Mononuclear cell (primary cell): ENCODE measurements around the gene KLRC1. TPM values are rescaled to one million over a fixed set of nuclear protein-coding genes. Genes with fewer than 3 reads are reported as not detected.
A peak's percentile ranks its signal among the peaks of the same experiment; 100 is the strongest.
"Not testable (repeated sequence)": the region's sequence is repeated elsewhere in the genome, so short reads cannot be mapped to it uniquely, and the experiment has no call there.

Source experiments
- H3K27me3 ChIP-seq: 2 replicates; pipeline ENCODE4 v1.6.0; 2011; ENCODE audit warnings: low read length, control low read depth; ENCODE audit not compliant: insufficient read depth
- H3K4me1 ChIP-seq: 2 replicates; pipeline ENCODE4 v1.5.1; 2011; ENCODE audit warnings: mild to moderate bottlenecking, low read length, control low read depth; ENCODE audit not compliant: insufficient read depth
- H3K4me3 ChIP-seq: 2 replicates; pipeline ENCODE4 v1.5.1; 2011; ENCODE audit warnings: mild to moderate bottlenecking, low read length, moderate library complexity
- H3K9me3 ChIP-seq: 2 replicates; pipeline ENCODE4 v1.5.1; 2011; ENCODE audit warnings: low read depth, mild to moderate bottlenecking, control low read depth, low read length
- total RNA-seq: library from RNA; depleted of rRNA; stranded (reverse); fragments of >200 nt; gene quantifications from one replicate; pipeline ENCODE4 v1.2.3, GENCODE V29; 2012

KLRC1 gene
- total RNA-seq, 1 donor = 6.4 TPM

DNA sequence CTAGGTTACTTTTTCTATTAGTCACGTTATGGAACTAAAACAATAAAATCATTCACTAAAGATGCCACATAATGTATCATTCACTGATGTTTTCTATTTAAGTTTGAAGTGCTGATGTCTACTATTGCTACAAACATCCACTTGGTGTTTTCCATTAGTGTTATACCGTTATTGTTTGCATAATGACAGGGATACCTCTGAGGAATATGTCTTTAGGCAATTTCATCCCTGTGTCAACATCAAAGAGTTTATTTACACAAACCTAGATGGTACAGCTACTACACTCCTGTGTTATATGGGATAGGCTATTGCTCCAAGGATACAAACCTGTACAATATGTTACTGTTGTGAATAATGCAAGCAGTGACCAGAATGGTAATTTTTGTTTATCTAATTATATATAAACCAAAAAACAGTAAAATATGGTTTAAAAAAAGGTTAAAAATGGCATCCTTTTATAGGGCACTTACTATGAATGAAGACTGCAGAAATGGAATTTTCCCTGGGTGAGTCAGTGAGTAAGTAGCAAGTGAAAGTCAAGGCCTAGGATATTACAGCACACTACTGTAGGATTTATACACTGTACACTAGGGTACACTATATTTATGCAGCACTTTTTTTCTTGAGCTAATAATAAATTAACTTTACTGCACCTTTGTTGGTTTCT, 13.4 kb downstream of the KLRC1 start:
- H3K9me3 ChIP-seq, H3K27me3 ChIP-seq, H3K4me1 ChIP-seq, H3K4me3 ChIP-seq: not testable (repeated sequence)

GRCh38 chr12:10437601-10438000, 15.6 kb downstream of the KLRC1 start:
- not testable (repeated sequence) for H3K9me3 ChIP-seq, H3K4me3 ChIP-seq, H3K27me3 ChIP-seq, H3K4me1 ChIP-seq

- H3K27me3 ChIP-seq, H3K4me1 ChIP-seq, H3K9me3 ChIP-seq, H3K4me3 ChIP-seq: not testable (repeated sequence)
Measured at GRCh38 chr12:10435816-10436215, 17.4 kb downstream of the KLRC1 start, which contains the start of gene KLRC2. Gene KLRC2 (minus strand): TSS chr12:10436010. CDS start chr12:10435986, 24 bp downstream.

- H3K27me3 ChIP-seq, H3K4me1 ChIP-seq, H3K4me3 ChIP-seq, H3K9me3 ChIP-seq: not testable (repeated sequence)
Measured at GRCh38 chr12:10430623-10431022, 22.6 kb downstream of the KLRC1 start.

DNA sequence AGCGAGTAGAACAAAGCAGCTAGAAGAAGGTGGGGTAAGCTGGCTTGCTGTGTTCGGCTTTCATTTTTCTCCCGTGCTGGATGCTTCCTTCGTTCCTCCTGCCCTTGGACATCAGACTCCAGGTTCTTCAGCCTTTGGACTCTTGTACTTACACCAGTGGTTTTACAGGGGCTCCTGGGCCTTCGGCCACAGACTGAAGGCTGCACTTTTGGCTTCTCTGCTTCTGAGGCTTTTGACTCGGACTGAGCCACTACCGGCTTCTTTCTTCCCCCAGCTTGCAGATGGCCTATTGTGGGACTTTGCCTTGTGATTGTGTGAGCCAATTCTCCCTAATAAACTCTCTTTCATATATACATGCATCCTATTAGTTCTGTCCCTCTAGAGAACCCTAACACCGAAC, 27.2 kb downstream of the KLRC1 start:
- H3K4me1 ChIP-seq, H3K4me3 ChIP-seq, H3K9me3 ChIP-seq, H3K27me3 ChIP-seq: not testable (repeated sequence)

DNA sequence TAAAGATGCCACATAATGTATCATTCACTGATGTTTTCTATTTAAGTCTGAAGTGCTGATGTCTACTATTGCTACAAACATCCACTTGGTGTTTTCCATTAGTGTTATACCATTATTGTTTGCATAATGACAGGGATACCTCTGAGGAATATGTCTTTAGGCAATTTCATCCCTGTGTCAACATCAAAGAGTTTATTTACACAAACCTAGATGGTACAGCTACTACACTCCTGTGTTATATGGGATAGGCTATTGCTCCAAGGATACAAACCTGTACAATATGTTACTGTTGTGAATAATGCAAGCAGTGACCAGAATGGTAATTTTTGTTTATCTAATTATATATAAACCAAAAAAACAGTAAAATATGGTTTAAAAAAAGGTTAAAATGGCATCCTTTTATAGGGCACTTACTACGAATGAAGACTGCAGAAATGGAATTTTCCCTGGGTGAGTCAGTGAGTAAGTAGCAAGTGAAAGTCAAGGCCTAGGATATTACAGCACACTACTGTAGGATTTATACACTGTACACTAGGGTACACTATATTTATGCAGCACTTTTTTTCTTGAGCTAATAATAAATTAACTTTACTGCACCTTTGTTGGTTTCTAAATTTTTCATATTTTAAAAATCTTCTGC, 28.8 kb downstream of the KLRC1 start:
- not testable (repeated sequence) for H3K4me1 ChIP-seq, H3K27me3 ChIP-seq, H3K9me3 ChIP-seq, H3K4me3 ChIP-seq

- H3K4me1 ChIP-seq, H3K27me3 ChIP-seq, H3K4me3 ChIP-seq, H3K9me3 ChIP-seq: not testable (repeated sequence)
Measured at GRCh38 chr12:10422159-10422558, 31.0 kb downstream of the KLRC1 start.

DNA sequence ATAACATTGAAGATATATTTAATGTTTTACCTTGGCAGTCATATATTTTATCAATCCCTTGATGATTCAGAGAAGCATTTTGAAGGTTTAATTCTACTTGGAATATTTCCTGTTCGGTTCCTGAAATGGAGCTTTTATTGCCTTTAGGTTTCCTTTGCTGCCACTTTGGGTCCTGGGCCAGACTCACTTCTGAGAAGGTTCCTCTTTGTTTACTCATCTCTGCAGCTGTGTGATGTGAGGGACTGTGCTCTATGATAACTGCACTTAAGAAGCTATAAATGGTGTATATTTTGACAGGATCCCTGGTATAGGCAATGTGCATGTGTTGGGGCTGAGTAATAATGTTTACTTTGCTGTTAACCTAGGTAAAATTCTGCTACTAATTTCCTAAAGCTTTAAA, 32.8 kb downstream of the KLRC1 start, which contains the start of gene KLRC3:
KLRC3 (minus strand) TSS at position 262 of the 400 bp plus-strand sequence; CDS start at position 217, 45 bp downstream.
- H3K27me3 ChIP-seq, H3K9me3 ChIP-seq, H3K4me3 ChIP-seq, H3K4me1 ChIP-seq: not testable (repeated sequence)

DNA sequence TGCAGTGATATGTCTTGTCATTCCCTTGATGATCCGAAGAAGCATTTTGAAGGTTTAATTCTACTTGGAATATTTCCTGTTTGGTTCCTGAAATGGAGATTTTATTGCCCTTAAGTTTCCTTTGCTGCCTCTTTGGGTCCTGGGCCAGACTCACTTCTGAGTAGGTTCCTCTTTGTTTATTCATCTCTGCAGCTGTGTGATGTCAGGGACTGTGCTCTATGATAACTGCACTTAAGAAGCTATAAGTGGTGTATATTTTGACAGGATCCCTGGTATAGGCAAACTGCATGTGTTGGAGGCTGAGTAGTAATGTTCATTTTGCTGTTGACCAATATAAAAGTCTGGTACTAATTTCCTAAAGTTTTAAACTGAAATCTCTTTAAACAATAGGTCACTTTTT, 43.8 kb downstream of the KLRC1 start, which contains the start of gene KLRC4:
KLRC4 (minus strand) TSS at position 366 of the 400 bp plus-strand sequence; CDS start at position 184, 182 bp downstream.
- Histone ChIP-seq H3K4me1 (peaks cover 10% of the 10 kb centered on the region), H3K4me3 (peak within 1 kb of the TSS; percentile 1), H3K9me3 (no peaks in the 10 kb centered on the region)

GRCh38 chr12:10408842-10409241, 44.3 kb downstream of the KLRC1 start:
- Histone ChIP-seq H3K4me1 (peaks cover 10% of the 10 kb centered on the region), H3K4me3 (peak overlapping the region; percentile 1), H3K27me3 (no peaks in the 10 kb centered on the region)

More for the DNA sequence above, 43.8 kb downstream of the KLRC1 start, which contains the start of gene KLRC4:
- H3K27me3 ChIP-seq = no peaks in the 10 kb centered on the region

GRCh38 chr12:10406725-10407124, 46.5 kb downstream of the KLRC1 start:
- peak overlapping the region; percentile 15 for H3K4me3 ChIP-seq
- no peaks in the 10 kb centered on the region for H3K27me3 ChIP-seq
- H3K9me3 ChIP-seq = no peaks in the 10 kb centered on the region
- peaks cover 10% of the 10 kb centered on the region for H3K4me1 ChIP-seq

More at GRCh38 chr12:10408842-10409241, 44.3 kb downstream of the KLRC1 start:
- H3K9me3 ChIP-seq = no peaks in the 10 kb centered on the region

GRCh38 chr12:10405294-10405693, 47.9 kb downstream of the KLRC1 start:
- Histone ChIP-seq H3K9me3 (no peaks in the 10 kb centered on the region), H3K4me1 (peaks cover 10% of the 10 kb centered on the region), H3K27me3 (no peaks in the 10 kb centered on the region), H3K4me3 (no peak overlapping the region)

DNA sequence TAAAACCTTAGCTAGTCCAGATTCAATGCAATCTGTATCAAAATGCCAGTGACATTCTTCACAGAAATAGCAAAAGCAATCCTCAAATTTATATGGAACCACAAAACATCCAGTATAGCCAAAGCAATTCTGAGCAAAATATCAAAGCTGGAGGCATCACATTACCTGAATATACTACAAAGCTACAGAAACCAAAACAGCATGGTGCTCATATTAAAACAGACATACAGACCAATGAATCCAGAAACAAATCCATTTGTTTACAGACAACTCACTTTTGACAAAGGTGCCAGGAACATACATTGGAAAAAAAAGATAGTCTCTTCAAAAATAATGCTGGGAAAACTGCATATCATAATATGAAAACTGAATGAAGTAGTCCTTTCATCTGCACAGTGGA, 48.4 kb downstream of the KLRC1 start:
- H3K9me3 ChIP-seq = no peaks in the 10 kb centered on the region
- H3K4me1 ChIP-seq = peaks cover 10% of the 10 kb centered on the region
- no peaks in the 10 kb centered on the region for H3K27me3 ChIP-seq
- no peak overlapping the region for H3K4me3 ChIP-seq

DNA sequence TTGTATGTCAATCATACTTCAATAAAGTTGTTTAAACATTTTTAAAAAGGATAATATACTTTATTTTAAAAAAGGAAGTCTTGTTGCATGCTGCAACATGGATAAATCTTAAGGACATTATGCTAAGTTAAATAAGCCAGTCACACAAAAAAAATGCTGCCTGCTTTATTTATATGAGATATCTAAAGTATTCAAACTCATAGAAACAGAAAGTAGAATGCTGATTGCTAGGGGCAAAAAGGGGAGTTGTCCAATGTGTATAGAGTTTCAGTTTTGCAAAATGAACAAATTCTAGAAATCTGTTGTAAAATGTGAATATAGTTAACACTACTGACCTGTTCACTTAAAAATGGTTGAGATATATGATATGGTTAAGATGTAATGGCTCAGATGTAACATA, 52.3 kb downstream of the KLRC1 start:
- Histone ChIP-seq H3K4me3 (no peak overlapping the region), H3K27me3 (no peaks in the 10 kb centered on the region), H3K4me1 (peaks cover 10% of the 10 kb centered on the region), H3K9me3 (no peaks in the 10 kb centered on the region)

DNA sequence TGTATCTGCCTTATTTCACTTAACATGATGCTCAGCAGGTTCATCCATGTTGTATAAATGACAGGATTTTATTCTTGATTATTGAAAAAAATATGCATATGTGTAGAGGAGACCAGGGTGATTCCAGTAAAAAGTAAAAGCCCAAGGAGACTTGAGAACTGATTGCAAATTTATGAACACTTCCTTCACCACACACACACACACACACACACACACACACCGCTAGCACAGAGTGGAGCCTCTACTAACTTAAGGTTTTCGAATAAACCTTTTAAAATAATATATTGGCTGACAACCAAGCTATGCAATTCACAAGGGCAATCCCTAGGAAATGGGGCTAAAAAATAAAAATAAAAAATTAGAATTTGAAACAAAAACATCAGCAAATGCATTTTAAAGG, 55.0 kb downstream of the KLRC1 start:
- H3K4me3 ChIP-seq = no peak overlapping the region
- H3K27me3 ChIP-seq = no peaks in the 10 kb centered on the region
- H3K4me1 ChIP-seq = peaks cover 26% of the 10 kb centered on the region
- H3K9me3 ChIP-seq = no peaks in the 10 kb centered on the region

DNA sequence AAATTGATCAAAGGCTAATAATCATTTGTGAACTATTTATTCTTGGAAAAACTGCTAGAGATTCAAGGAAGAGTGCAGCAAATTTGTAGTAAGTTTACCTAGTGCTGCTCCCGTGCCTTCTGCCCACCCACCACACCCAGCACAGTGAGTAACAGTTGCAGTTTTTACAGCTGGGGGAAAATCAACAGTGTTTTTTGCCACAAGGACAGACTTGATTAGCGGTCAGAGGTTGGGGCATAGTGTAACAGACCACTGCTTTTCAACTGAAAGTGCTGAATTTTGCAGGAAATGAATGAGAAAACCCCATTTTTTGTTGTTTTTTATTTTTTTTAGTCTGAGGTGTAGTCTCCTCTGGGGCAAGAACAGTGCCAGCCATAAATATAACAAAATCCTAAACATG, 55.9 kb downstream of the KLRC1 start:
- Histone ChIP-seq H3K27me3 (no peaks in the 10 kb centered on the region), H3K9me3 (no peaks in the 10 kb centered on the region), H3K4me1 (peaks cover 34% of the 10 kb centered on the region), H3K4me3 (no peak overlapping the region)
